ENCODE data around the gene CFAP58. TPM values are rescaled to one million over a fixed set of nuclear protein-coding genes. Genes with fewer than 3 reads are reported as not detected.
A peak's percentile ranks its signal among the peaks of the same experiment; 100 is the strongest.

CFAP58 gene
- total RNA-seq, 5 donors from 2014 or later (not counting 1 experiment from before 2014, with no cell fraction given), result not detected

DNA sequence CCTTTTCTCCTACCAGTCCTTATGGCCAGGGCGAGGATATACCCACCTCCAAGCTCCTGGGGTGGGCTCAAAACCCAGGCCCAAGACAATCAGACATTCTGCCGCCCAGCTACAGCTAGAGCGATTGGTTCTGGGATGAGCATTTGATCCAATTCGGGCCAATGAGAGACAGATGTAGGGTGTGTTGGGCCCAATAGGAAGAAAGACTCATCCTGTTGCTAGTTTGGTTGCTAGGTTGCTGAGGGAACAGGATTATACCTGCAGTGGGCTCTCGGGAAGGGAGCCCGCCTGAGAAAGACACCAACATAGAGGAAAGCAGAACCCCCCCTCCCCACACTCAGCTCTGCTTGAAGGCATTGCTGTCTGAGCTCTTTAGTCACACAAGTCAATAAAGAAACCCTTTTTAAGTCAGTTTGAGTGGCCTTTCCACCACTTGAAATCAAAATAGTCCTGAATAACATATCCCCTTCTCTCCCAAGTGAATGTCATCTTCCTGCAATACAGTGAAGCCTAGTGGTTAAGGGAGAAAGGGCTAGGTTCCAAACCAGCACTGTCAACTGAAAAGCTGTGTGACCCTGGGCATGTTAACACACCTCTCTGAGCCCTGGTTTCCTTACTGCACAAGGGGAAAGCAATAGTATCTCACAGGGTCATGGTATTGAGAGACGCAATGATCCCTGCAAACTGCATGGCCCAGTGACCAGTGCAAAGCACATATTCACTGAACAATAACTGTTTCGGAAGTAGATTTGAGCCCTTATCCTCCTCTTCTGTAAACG lies 37.1 kb upstream of the CFAP58 start:
- DNase-seq (no peak), ATAC-seq (replicated peaks in 1 of 4) (no peak)
- H3K27ac ChIP-seq (ENCODE audit: low read length), result no peak overlapping the region
- Mint-ChIP-seq H3K36me3 (peaks cover 40% of the 10 kb centered on the region), H3K9me3 (no peaks in the 10 kb centered on the region), H3K27ac (peak overlapping the region in 1 of 2 donors; percentile 58), H3K4me3 (no peak overlapping the region), H3K4me1 (peaks cover 56 to 59% (median 58%) of the 10 kb centered on the region in 3 donors), H3K27me3 (no peaks in the 10 kb centered on the region)
- POLR2A ChIA-PET, result no interaction called here
- H3K4me3 ChIP-seq (ENCODE audit: control insufficient read depth in 1 of 2, extremely low read depth in 1 of 2, low read length in 1 of 2), result no peak overlapping the region
- WGBS (ENCODE audit: insufficient coverage), result 96% methylated on average over 6 of the region's 9 CpGs
- CTCF ChIA-PET, result interaction anchor here in 1 of 2 donors (0.8 to 1.1 kb wide), 2 partner anchors 13 to 25 kb away, joined by 3 read pairs; no protein-coding TSS in a partner anchor
- H3K9me3 ChIP-seq, result no peaks in the 10 kb centered on the region
- peaks cover 19 to 64% of the 10 kb centered on the region in 2 donors for H3K36me3 ChIP-seq (ENCODE audit: control insufficient read depth in 2 of 2, extremely low read depth in 1 of 2, insufficient read depth in 1 of 2, low read length in 1 of 2)
- H3K27me3 ChIP-seq (replicated peaks in 1 of 2; ENCODE audit: control insufficient read depth in 2 of 2, extremely low read depth in 1 of 2, insufficient read depth in 2 of 2, low read length in 1 of 2), result no peaks in the 10 kb centered on the region
- H3K4me1 ChIP-seq (ENCODE audit: control insufficient read depth in 1 of 2, extremely low read depth in 1 of 2, insufficient read depth in 2 of 2, low read length in 2 of 2), result peaks cover 33 to 35% of the 10 kb centered on the region in 2 experiments

DNA sequence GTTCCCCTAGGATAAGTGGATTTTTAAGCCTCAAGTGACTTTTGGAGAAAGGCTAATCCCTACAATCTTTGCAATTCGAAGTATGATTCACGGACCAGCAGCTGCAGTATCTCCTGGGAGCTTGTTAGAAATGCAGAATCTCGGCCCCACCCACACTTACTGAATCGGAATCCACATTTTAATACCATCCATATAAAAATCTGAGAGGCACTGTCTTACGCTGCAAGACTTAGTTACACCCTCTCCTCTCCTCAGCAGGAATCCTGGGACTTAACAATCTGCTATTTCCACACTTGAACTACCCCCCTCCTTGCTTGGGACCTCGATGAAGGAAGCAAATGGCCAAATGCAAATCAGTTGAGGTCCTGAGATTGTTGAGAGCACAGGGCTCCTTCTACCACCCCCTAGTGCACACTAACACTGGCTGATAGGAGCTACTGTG lies 36.3 kb upstream of the CFAP58 start:
- Histone ChIP-seq H3K27me3 (replicated peaks in 1 of 2; ENCODE audit: control insufficient read depth in 2 of 2, extremely low read depth in 1 of 2, insufficient read depth in 2 of 2, low read length in 1 of 2) (no peaks in the 10 kb centered on the region), H3K9me3 (no peaks in the 10 kb centered on the region), H3K4me3 (ENCODE audit: control insufficient read depth in 1 of 2, extremely low read depth in 1 of 2, low read length in 1 of 2) (no peak overlapping the region), H3K36me3 (ENCODE audit: control insufficient read depth in 2 of 2, extremely low read depth in 1 of 2, insufficient read depth in 1 of 2, low read length in 1 of 2) (peaks cover 16 to 58% of the 10 kb centered on the region in 2 donors), H3K27ac (ENCODE audit: low read length) (no peak overlapping the region), H3K4me1 (ENCODE audit: control insufficient read depth in 1 of 2, extremely low read depth in 1 of 2, insufficient read depth in 2 of 2, low read length in 2 of 2) (peaks cover 38 to 43% of the 10 kb centered on the region in 2 experiments)
- peak overlapping the region; percentile 12 to 58 for H3K27ac Mint-ChIP-seq
- 90% methylated on average over 5 of the region's 6 CpGs for WGBS (ENCODE audit: insufficient coverage)
- peaks cover 36% of the 10 kb centered on the region for H3K36me3 Mint-ChIP-seq
- CTCF ChIA-PET, result no interaction called here
- H3K4me1 Mint-ChIP-seq, result peaks cover 59 to 61% (median 61%) of the 10 kb centered on the region in 3 donors
- no peak overlapping the region for H3K4me3 Mint-ChIP-seq
- POLR2A ChIA-PET, result interaction anchor here in 1 of 2 donors (0.5 kb wide), 1 partner anchor 392 kb away, joined by 14 read pairs; no protein-coding TSS in a partner anchor
- no peaks in the 10 kb centered on the region for H3K9me3 Mint-ChIP-seq
- DNase-seq (no peak), ATAC-seq (replicated peaks in 1 of 4) (no peak)
- H3K27me3 Mint-ChIP-seq, result no peaks in the 10 kb centered on the region

GRCh38 chr10:104317726-104318299 lies 35.8 kb upstream of the CFAP58 start:
- 86% methylated on average over 6 of the region's 7 CpGs for WGBS (ENCODE audit: insufficient coverage)
- peak overlapping the region; percentile 27 to 52 for H3K27ac Mint-ChIP-seq
- no peaks in the 10 kb centered on the region for H3K9me3 ChIP-seq
- H3K27me3 Mint-ChIP-seq, result no peaks in the 10 kb centered on the region
- no peaks in the 10 kb centered on the region for H3K27me3 ChIP-seq (replicated peaks in 1 of 2; ENCODE audit: control insufficient read depth in 2 of 2, extremely low read depth in 1 of 2, insufficient read depth in 2 of 2, low read length in 1 of 2)
- peaks cover 41 to 46% of the 10 kb centered on the region in 2 experiments for H3K4me1 ChIP-seq (ENCODE audit: control insufficient read depth in 1 of 2, extremely low read depth in 1 of 2, insufficient read depth in 2 of 2, low read length in 2 of 2)
- no peak overlapping the region for H3K4me3 Mint-ChIP-seq
- peaks cover 31% of the 10 kb centered on the region for H3K36me3 Mint-ChIP-seq
- peaks cover 12 to 52% of the 10 kb centered on the region in 2 donors for H3K36me3 ChIP-seq (ENCODE audit: control insufficient read depth in 2 of 2, extremely low read depth in 1 of 2, insufficient read depth in 1 of 2, low read length in 1 of 2)
- CTCF ChIA-PET, result no interaction called here
- ATAC-seq (replicated peaks in 1 of 4) (no peak), DNase-seq (peak in 1 of 35 experiments; percentile 19)
- H3K4me1 Mint-ChIP-seq, result peaks cover 60 to 65% (median 62%) of the 10 kb centered on the region in 3 donors
- H3K9me3 Mint-ChIP-seq, result no peaks in the 10 kb centered on the region
- no peak overlapping the region for H3K4me3 ChIP-seq (ENCODE audit: control insufficient read depth in 1 of 2, extremely low read depth in 1 of 2, low read length in 1 of 2)
- POLR2A ChIA-PET, result interaction anchor here in 1 of 2 donors (0.5 kb wide), 1 partner anchor 393 kb away, joined by 14 read pairs; no protein-coding TSS in a partner anchor
- H3K27ac ChIP-seq (ENCODE audit: low read length), result no peak overlapping the region

DNA sequence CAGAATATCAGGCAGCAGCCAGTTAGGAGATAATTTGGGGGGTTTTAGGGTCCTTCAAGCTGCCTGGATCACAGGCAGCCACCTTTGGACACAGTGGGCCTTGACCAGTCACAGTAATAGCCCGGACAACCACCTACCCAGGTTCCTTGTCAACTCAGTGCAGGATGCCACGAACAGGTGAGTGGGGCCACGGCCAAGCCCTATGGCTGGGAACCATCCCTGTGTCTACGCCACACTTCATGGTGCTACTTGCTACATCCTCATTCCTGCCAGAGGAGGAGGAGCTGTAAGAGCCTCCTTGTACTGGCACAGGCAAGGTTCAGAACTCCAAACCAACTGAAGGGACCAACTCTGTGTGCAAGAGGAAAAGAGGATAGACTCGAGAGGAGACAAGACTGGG lies 35.3 kb upstream of the CFAP58 start:
- Mint-ChIP-seq H3K27ac (peak overlapping the region; percentile 34 to 63), H3K9me3 (no peaks in the 10 kb centered on the region), H3K4me1 (peaks cover 65 to 68% (median 67%) of the 10 kb centered on the region in 3 donors), H3K27me3 (no peaks in the 10 kb centered on the region), H3K4me3 (peak overlapping the region in 1 of 3 donors; percentile 24), H3K36me3 (peaks cover 26% of the 10 kb centered on the region)
- DNase-seq (peak in 1 of 35 experiments; percentile 19), ATAC-seq (replicated peaks in 1 of 4) (no peak)
- H3K4me1 ChIP-seq (ENCODE audit: control insufficient read depth in 1 of 2, extremely low read depth in 1 of 2, insufficient read depth in 2 of 2, low read length in 2 of 2), result peaks cover 46 to 51% of the 10 kb centered on the region in 2 experiments
- WGBS (ENCODE audit: insufficient coverage), result 96% methylated on average over 4 of the region's 5 CpGs
- CTCF ChIA-PET, result no interaction called here
- H3K4me3 ChIP-seq (ENCODE audit: control insufficient read depth in 1 of 2, extremely low read depth in 1 of 2, low read length in 1 of 2), result no peak overlapping the region
- H3K27me3 ChIP-seq (replicated peaks in 1 of 2; ENCODE audit: control insufficient read depth in 2 of 2, extremely low read depth in 1 of 2, insufficient read depth in 2 of 2, low read length in 1 of 2), result no peaks in the 10 kb centered on the region
- H3K27ac ChIP-seq (ENCODE audit: low read length), result no peak overlapping the region
- H3K36me3 ChIP-seq (ENCODE audit: control insufficient read depth in 2 of 2, extremely low read depth in 1 of 2, insufficient read depth in 1 of 2, low read length in 1 of 2), result peaks cover 11 to 47% of the 10 kb centered on the region in 2 donors
- POLR2A ChIA-PET, result no interaction called here
- H3K9me3 ChIP-seq, result no peaks in the 10 kb centered on the region

DNA sequence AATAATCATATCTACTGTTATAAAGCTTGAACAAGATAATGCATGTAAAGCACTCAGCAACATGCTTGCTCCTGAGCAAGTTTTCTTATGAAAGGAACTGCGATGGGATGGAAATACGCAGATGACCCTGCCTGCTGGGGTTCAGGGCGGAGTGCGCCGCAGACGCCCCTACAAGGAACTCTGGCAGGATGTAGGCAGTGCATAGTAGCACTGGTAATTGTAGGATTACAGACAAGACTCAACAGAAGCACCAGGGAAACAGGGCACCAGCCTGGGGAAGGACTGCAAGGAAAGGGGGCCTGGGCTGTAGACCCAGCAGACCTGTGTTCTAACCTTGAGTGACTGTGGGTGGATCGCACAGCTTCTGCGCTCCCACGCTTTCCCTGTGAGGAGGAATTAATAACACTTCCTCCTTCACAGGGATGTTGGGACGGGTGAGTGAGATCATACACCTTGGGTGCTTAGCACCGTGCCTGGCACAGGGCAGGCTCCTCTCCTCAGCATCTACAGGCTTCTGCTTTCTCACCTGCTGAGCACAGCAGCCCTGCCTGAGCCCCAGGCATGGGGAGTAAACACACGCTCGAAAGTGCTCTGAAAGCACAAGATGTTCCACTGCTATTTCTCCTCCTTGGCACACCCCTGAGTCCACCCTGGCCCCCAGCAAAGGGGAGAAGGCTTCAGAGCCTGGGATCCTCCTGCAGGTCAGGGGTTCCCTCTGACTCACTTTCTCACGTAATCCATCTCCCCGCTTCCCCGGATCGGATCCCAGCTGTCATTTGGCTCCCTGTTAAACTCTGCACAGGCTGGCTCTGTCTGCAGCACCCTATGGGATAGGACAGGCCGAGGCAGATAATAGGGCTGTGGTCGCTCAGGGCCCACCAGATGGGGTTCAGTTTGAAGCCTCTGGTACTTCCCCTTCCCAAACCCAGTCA lies 34.6 kb upstream of the CFAP58 start:
- WGBS (ENCODE audit: insufficient coverage), result 86% methylated on average over 12 of the region's 19 CpGs
- DNase-seq, result no peak
- peaks cover 6 to 40% of the 10 kb centered on the region in 2 donors for H3K36me3 ChIP-seq (ENCODE audit: control insufficient read depth in 2 of 2, extremely low read depth in 1 of 2, insufficient read depth in 1 of 2, low read length in 1 of 2)
- no peak overlapping the region for H3K27ac ChIP-seq (ENCODE audit: low read length)
- no peaks in the 10 kb centered on the region for H3K9me3 ChIP-seq
- Mint-ChIP-seq H3K4me1 (peaks cover 71 to 75% (median 75%) of the 10 kb centered on the region in 3 donors), H3K27ac (peak overlapping the region; percentile 46 to 66), H3K9me3 (no peaks in the 10 kb centered on the region), H3K4me3 (peak overlapping the region in 1 of 3 donors; percentile 24), H3K27me3 (no peaks in the 10 kb centered on the region), H3K36me3 (peaks cover 22% of the 10 kb centered on the region)
- CTCF ChIA-PET, result no interaction called here
- POLR2A ChIA-PET, result interaction anchor here in 1 of 2 donors (0.6 kb wide), 1 partner anchor 27 kb away, joined by 3 read pairs; no protein-coding TSS in a partner anchor
- no peak for ATAC-seq (replicated peaks in 1 of 4)
- peak overlapping the region in 1 of 2 donors; percentile 12 for H3K4me3 ChIP-seq (ENCODE audit: control insufficient read depth in 1 of 2, extremely low read depth in 1 of 2, low read length in 1 of 2)
- no peaks in the 10 kb centered on the region for H3K27me3 ChIP-seq (replicated peaks in 1 of 2; ENCODE audit: control insufficient read depth in 2 of 2, extremely low read depth in 1 of 2, insufficient read depth in 2 of 2, low read length in 1 of 2)
- H3K4me1 ChIP-seq (ENCODE audit: control insufficient read depth in 1 of 2, extremely low read depth in 1 of 2, insufficient read depth in 2 of 2, low read length in 2 of 2), result peaks cover 54 to 59% of the 10 kb centered on the region in 2 experiments

All from T-cell (primary cell).